CD14-positive monocyte (primary cell): ENCODE measurements around the gene ERF. TPM values are rescaled to one million over a fixed set of nuclear protein-coding genes. Genes with fewer than 3 reads are reported as not detected.
A peak's percentile ranks its signal among the peaks of the same experiment; 100 is the strongest.

Experiments used
- DNase-seq, 3 donors: peaks; one replicate each; pipeline ENCODE4 v3.0.0-alpha.2; 2011 to 2022
- H2AFZ ChIP-seq: 2 replicates; pipeline ENCODE4 v1.6.0; 2012; ENCODE audit warnings: mild to moderate bottlenecking, low read depth, low read length, inconsistent platforms; ENCODE audit not compliant: insufficient read depth, poor library complexity, severe bottlenecking
- H3K27ac ChIP-seq, 2 donors: 1 replicate in 1 of 2; 2 replicates in 1 of 2; pipeline ENCODE4 v1.5.1; 2012 to 2013; ENCODE audit warnings: low read length in 2 of 2, control low read depth in 1 of 2, inconsistent platforms in 1 of 2, low read depth in 1 of 2, mild to moderate bottlenecking in 1 of 2
- H3K27me3 ChIP-seq, 2 donors: one replicate each; pipeline versions ENCODE4 v1.6.0 to v1.6.1; 2011 to 2013; ENCODE audit warnings: low read length in 2 of 2; ENCODE audit not compliant: control insufficient read depth in 2 of 2, insufficient read depth in 2 of 2
- H3K36me3 ChIP-seq, 2 donors: replicated peaks in 1 of 2; 1 replicate in 1 of 2; 2 replicates in 1 of 2; pipeline versions ENCODE4 v1.5.1 to v1.6.1; 2012 to 2013; ENCODE audit warnings: low read length in 2 of 2, control low read depth in 1 of 2, inconsistent platforms in 1 of 2, mild to moderate bottlenecking in 1 of 2; ENCODE audit not compliant: insufficient read depth in 2 of 2, control insufficient read depth in 1 of 2
- H3K4me1 ChIP-seq, 2 donors: 1 replicate in 1 of 2; 2 replicates in 1 of 2; pipeline versions ENCODE4 v1.5.1 to v1.6.1; 2012 to 2013; ENCODE audit warnings: low read length in 2 of 2, control low read depth in 1 of 2, inconsistent platforms in 1 of 2, mild to moderate bottlenecking in 1 of 2, moderate library complexity in 1 of 2; ENCODE audit not compliant: insufficient read depth in 2 of 2, control insufficient read depth in 1 of 2
- H3K4me2 ChIP-seq: replicated peaks from 2 replicates; pipeline ENCODE3; 2012; ENCODE audit warnings: low read length, moderate library complexity, mild to moderate bottlenecking; ENCODE audit not compliant: poor library complexity, severe bottlenecking; ENCODE audit errors: extremely low read depth
- H3K4me3 ChIP-seq, 3 experiments: fragments of 200-600 bp in 1 of 3; sonication (generic) in 1 of 3; replicated peaks in 1 of 3; 1 replicate in 2 of 3; 2 replicates in 1 of 3; pipeline ENCODE4 v1.5.1; 2011 to 2013; ENCODE audit warnings: low read length in 3 of 3, mild to moderate bottlenecking in 3 of 3, control low read depth in 2 of 3, low read depth in 2 of 3, inconsistent platforms in 1 of 3, moderate library complexity in 1 of 3
- H3K79me2 ChIP-seq: 2 replicates; pipeline ENCODE4 v1.6.0; 2012; ENCODE audit warnings: mild to moderate bottlenecking, control low read depth, inconsistent platforms, low read length, moderate library complexity; ENCODE audit not compliant: insufficient read depth
- H3K9ac ChIP-seq: 2 replicates; pipeline ENCODE4 v1.6.0; 2017; ENCODE audit warnings: low read length, mild to moderate bottlenecking; ENCODE audit not compliant: insufficient read depth, poor library complexity, severe bottlenecking
- H3K9me3 ChIP-seq, 2 donors: replicated peaks in 1 of 2; 1 replicate in 1 of 2; 2 replicates in 1 of 2; pipeline versions ENCODE4 v1.5.1 to v1.6.1; 2012 to 2013; ENCODE audit warnings: low read length in 2 of 2, control low read depth in 1 of 2; ENCODE audit not compliant: control insufficient read depth in 1 of 2, insufficient read depth in 1 of 2
- H4K20me1 ChIP-seq: 2 replicates; pipeline ENCODE4 v1.6.0; 2012; ENCODE audit warnings: mild to moderate bottlenecking, low read length, control low read depth, moderate library complexity; ENCODE audit not compliant: insufficient read depth
- H3K27ac Mint-ChIP-seq, 7 donors: one replicate each; pipeline ENCODE4 v1.8.0; 2020; ENCODE audit warnings: mild to moderate bottlenecking in 7 of 7, mixed read lengths in 7 of 7, moderate library complexity in 6 of 7, inconsistent platforms in 2 of 7
- H3K27me3 Mint-ChIP-seq, 3 donors: one replicate each; pipeline ENCODE4 v1.8.0; 2021 to 2022; ENCODE audit warnings: low read depth in 3 of 3, mild to moderate bottlenecking in 3 of 3, mixed read lengths in 3 of 3, moderate library complexity in 3 of 3, inconsistent platforms in 1 of 3
- H3K36me3 Mint-ChIP-seq, 2 donors: one replicate each; pipeline ENCODE4 v1.8.0; 2020; ENCODE audit warnings: mixed read lengths in 2 of 2, inconsistent platforms in 1 of 2, mild to moderate bottlenecking in 1 of 2
- H3K4me1 Mint-ChIP-seq: one replicate; pipeline ENCODE4 v1.8.0; 2020; ENCODE audit warnings: mild to moderate bottlenecking, mixed read lengths
- H3K4me3 Mint-ChIP-seq, 2 donors: one replicate each; pipeline ENCODE4 v1.8.0; 2020; ENCODE audit warnings: mild to moderate bottlenecking in 2 of 2, mixed read lengths in 2 of 2, moderate library complexity in 1 of 2
- H3K9me3 Mint-ChIP-seq, 7 donors: one replicate each; pipeline ENCODE4 v1.8.0; 2020 to 2022; ENCODE audit warnings: mixed read lengths in 7 of 7, mild to moderate bottlenecking in 6 of 7, moderate library complexity in 6 of 7, inconsistent platforms in 2 of 7
- WGBS: methylation state at CpG from one replicate; pipeline ENCODE4 v1.1.5; 2013; ENCODE audit warnings: missing lambda C conversion rate; ENCODE audit not compliant: insufficient coverage; 5-methylcytosine and 5-hydroxymethylcytosine counted together
- intact Hi-C, 2 donors: fragments of 100-400 bp; cut with micrococcal nuclease; formaldehyde crosslinking; loops; one replicate each; pipeline versions ENCODE4 v1.15.0 to v1.15.1; 2023
- polyA plus RNA-seq, 3 donors: library from polyadenylated mRNA; depleted of rRNA in 1 of 3; unstranded in 2 of 3; stranded (reverse) in 1 of 3; fragments of 300-500 nt in 2 of 3; fragments of >200 nt in 1 of 3; fragmentation: Illumina TruSeq in 2 of 3; gene quantifications; 1 replicate in 2 of 3; 2 replicates in 1 of 3; pipeline ENCODE4 v1.2.3, GENCODE V29; 2012 to 2021
- TF ChIP-seq, protein P1 (sequence below): fragments of 200-600 bp; IDR thresholded peaks from one replicate; pipeline ENCODE4 v1.8.0; 2022; ENCODE audit warnings: antibody characterized with exemption, mild to moderate bottlenecking

Gene ERF
- polyA plus RNA-seq, 3 donors: 2.3 to 42.6 (median 3.4) TPM

DNA sequence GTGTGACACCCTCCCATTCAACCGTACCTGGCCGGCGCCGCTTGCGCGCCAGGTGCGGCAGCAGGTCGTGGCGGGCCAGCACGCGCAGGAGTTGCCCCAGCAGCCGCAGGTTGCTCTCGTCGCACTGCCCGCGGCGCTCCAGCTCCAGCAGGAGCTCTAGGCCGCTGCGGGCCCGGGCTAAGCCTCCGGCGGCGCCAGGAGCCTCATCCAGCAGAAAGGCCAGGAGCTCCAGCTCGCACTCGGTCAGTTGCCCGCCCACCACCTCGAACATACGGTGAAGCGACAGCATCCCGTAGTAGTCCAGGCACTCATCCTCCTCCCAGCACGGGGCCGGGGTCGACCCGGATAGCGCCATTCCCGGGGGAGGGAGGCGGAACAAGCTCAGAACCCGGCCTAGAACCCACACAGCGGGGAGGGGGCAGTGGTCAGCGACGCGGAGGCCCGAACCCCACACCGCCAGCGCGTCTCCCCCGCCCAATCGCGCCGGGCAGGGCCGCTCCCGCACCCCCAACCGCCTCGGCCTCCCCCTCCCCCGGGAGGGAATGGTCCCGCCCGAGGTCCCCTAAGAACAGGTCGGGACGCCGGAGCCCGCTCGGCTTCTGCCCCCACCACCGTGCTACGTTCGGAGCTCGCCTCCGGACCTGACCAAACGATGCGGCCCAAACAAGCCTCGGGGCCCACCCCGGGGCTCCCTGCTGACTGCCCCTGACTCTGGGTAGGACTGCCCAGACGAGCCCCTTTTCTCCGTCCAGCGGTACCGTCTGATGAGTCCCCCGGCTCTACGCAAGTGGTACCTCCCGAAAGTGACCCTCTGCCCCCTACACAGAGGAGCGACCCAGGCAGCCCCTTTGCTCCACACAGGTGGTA is 38.0 kb downstream of the ERF start:
- H3K27me3 ChIP-seq: no peaks in the 10 kb centered on the region
- H3K27ac ChIP-seq: peak overlapping the region; percentile 96 to 98
- peak overlapping the region; percentile 51 for H2AFZ ChIP-seq
- H3K4me2 ChIP-seq: peak overlapping the region; percentile 95
- no peaks in the 10 kb centered on the region for H3K9me3 ChIP-seq
- H3K27me3 Mint-ChIP-seq: peaks cover 0 to 1% (median 0%) of the 10 kb centered on the region in 3 donors
- H3K4me3 ChIP-seq: peak overlapping the region; percentile 73 to 96 (median 91)
- H3K4me1 Mint-ChIP-seq: peaks cover 72% of the 10 kb centered on the region
- H3K36me3 Mint-ChIP-seq: peaks cover 39 to 43% of the 10 kb centered on the region in 2 donors
- TF ChIP-seq, protein P1, sequence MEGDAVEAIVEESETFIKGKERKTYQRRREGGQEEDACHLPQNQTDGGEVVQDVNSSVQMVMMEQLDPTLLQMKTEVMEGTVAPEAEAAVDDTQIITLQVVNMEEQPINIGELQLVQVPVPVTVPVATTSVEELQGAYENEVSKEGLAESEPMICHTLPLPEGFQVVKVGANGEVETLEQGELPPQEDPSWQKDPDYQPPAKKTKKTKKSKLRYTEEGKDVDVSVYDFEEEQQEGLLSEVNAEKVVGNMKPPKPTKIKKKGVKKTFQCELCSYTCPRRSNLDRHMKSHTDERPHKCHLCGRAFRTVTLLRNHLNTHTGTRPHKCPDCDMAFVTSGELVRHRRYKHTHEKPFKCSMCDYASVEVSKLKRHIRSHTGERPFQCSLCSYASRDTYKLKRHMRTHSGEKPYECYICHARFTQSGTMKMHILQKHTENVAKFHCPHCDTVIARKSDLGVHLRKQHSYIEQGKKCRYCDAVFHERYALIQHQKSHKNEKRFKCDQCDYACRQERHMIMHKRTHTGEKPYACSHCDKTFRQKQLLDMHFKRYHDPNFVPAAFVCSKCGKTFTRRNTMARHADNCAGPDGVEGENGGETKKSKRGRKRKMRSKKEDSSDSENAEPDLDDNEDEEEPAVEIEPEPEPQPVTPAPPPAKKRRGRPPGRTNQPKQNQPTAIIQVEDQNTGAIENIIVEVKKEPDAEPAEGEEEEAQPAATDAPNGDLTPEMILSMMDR: no peak
- H3K79me2 ChIP-seq: peaks cover 90% of the 10 kb centered on the region
- H3K4me1 ChIP-seq: peaks cover 77 to 86% of the 10 kb centered on the region in 2 donors
- DNase-seq: no peak
- peaks cover 62% of the 10 kb centered on the region for H4K20me1 ChIP-seq
- peaks cover 32 to 41% of the 10 kb centered on the region in 2 donors for H3K36me3 ChIP-seq
- intact Hi-C loops: loop anchor here (1.0 to 5.0 kb wide), 4 partner anchors 16 to 35 kb away; no protein-coding TSS in a partner anchor
- WGBS: under 1% methylated on average over 79 of the region's 79 CpGs
- H3K9me3 Mint-ChIP-seq: peaks cover 0 to 2% (median 0%) of the 10 kb centered on the region in 7 donors
- H3K4me3 Mint-ChIP-seq: peak overlapping the region; percentile 89 to 96
- peak overlapping the region; percentile 88 for H3K9ac ChIP-seq
- H3K27ac Mint-ChIP-seq: peak overlapping the region; percentile 98 to 100 (median 99)

DNA sequence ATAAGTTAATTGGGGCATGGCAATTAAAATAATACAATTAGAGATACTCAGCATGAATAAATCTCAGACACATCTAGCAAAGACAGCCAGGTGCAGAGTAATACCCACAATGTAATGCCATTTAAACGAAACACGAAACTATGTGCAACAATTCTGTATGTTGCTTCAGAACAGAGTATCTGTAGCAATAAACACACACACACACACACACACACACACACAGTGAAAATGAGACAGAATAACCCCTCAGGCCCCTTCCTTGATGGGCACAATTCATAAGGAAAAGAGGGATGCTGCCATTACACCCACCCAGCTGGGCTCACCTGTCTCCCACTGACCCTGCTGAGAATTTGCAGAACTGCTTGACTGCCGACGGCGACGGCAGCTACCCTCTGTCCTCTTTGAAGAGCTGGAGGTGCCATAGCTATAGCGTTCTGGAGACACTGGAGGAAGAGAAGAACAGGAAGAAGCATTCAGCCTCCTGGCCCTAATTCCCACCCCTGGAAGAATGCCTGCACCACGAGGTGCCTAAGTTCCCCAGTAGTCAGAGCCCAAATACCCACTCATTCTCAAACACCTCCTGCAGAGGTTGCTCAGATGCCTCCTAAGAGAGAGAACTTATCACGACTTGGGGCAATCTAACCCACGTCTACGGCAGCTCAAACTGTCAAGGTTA is 40.0 kb downstream of the ERF start:
- Histone ChIP-seq H3K27me3 (no peaks in the 10 kb centered on the region), H3K36me3 (peaks cover 46 to 59% of the 10 kb centered on the region in 2 donors), H3K27ac (peak overlapping the region in 1 of 2 donors; percentile 98), H2AFZ (no peak overlapping the region), H3K9ac (peak overlapping the region; percentile 88), H3K9me3 (no peaks in the 10 kb centered on the region), H3K4me2 (peak overlapping the region; percentile 95), H3K4me3 (peak overlapping the region in 1 of 3 experiments; percentile 96), H3K79me2 (peaks cover 89% of the 10 kb centered on the region), H4K20me1 (peaks cover 73% of the 10 kb centered on the region), H3K4me1 (peaks cover 61 to 68% of the 10 kb centered on the region in 2 donors)
- intact Hi-C loops: loop anchor here (1.0 to 5.0 kb wide), 3 partner anchors 13 to 37 kb away; no protein-coding TSS in a partner anchor
- no CpG with 5 or more reads among the region's 11 CpGs for WGBS
- peaks cover 60% of the 10 kb centered on the region for H3K4me1 Mint-ChIP-seq
- TF ChIP-seq, protein P1: no peak
- peaks cover 0 to 1% (median 0%) of the 10 kb centered on the region in 3 donors for H3K27me3 Mint-ChIP-seq
- peak overlapping the region in 4 of 7 donors; percentile 20 to 79 (median 68) for H3K27ac Mint-ChIP-seq
- peaks cover 43 to 61% of the 10 kb centered on the region in 2 donors for H3K36me3 Mint-ChIP-seq
- no peaks in the 10 kb centered on the region for H3K9me3 Mint-ChIP-seq
- peak overlapping the region; percentile 89 to 96 for H3K4me3 Mint-ChIP-seq
- no peak for DNase-seq
